Measurements from ENCODE around the gene IL6R. TPM values are rescaled to one million over a fixed set of nuclear protein-coding genes. Genes with fewer than 3 reads are reported as not detected.

IL6R gene
- 10 to 100 TPM; 24.4 to 39.4 (median 27.8) TPM for total RNA-seq

DNA sequence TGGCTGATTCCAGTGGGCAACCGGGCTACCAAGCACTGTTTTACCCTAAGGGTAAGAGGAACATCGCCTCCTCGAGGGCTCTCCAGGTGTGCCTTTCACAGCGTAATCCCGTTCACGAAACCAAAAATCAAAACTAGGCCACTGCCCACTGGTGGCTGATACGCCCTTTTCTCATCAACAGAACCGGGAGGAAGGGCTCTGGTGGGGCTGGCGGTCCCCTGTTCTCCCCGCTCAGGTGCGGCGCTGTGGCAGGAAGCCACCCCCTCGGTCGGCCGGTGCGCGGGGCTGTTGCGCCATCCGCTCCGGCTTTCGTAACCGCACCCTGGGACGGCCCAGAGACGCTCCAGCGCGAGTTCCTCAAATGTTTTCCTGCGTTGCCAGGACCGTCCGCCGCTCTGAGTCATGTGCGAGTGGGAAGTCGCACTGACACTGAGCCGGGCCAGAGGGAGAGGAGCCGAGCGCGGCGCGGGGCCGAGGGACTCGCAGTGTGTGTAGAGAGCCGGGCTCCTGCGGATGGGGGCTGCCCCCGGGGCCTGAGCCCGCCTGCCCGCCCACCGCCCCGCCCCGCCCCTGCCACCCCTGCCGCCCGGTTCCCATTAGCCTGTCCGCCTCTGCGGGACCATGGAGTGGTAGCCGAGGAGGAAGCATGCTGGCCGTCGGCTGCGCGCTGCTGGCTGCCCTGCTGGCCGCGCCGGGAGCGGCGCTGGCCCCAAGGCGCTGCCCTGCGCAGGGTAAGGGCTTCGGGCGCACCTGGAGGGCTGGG, at the start of gene IL6R:
Gene IL6R (plus strand): TSS at position 360 of the 763 bp plus-strand sequence. CDS start 287 bp downstream, at position 647.
- no peak for TF ChIP-seq CTCF (IDR thresholded peaks at IDR 0.05; ENCODE audit: low read depth)

DNA sequence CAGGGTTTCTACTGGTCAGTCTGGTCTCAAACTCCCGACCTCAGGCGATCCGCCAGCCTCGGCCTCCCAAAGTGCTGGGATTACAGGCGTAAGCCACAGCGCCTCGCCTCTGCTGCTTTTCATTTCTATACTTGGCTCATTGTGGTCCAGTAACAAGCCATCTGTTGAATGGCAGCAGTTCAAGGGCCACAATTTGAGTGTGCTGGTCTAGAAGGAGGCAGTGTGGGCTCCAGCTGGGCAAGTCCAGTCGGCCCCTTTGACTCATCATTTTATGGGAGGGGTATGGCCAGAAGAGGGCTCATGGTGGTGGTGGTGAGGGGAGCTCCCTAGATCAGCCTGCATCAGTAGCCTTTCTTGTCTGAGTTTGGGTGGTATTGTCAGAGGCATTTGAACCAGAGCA, 46.6 kb upstream of the IL6R start:
- no peak for TF ChIP-seq CTCF (IDR thresholded peaks at IDR 0.05; ENCODE audit: low read depth)

- TF ChIP-seq CTCF (IDR thresholded peaks at IDR 0.05; ENCODE audit: low read depth): no peak
Measured at GRCh38 chr1:154360288-154360687, 44.9 kb upstream of the IL6R start.

- no peak for TF ChIP-seq CTCF (IDR thresholded peaks at IDR 0.05; ENCODE audit: low read depth)
Measured at GRCh38 chr1:154361357-154361756, 43.8 kb upstream of the IL6R start.

DNA sequence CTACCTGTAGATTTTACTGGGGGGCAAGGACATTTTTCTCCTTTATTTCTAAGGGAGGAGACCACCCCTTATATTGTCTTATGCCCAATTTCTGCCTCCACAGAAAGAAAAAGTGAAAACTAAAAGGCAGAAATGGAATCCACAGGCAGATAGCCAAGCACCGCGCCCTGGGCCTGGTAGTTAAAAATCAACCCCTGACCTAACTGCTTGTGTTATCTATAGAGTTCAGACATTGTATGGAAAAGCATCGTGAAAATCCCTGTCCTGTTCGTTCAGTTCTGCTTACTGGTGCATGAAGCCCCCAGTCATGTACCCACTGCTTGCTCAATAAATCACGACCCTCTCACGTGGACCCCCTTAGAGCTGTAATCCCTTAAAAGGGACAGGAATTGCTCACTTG, 33.7 kb upstream of the IL6R start:
- no peak for TF ChIP-seq CTCF (IDR thresholded peaks at IDR 0.05; ENCODE audit: low read depth)

- TF ChIP-seq CTCF (IDR thresholded peaks at IDR 0.05; ENCODE audit: low read depth): no peak
Measured at GRCh38 chr1:154379301-154379700, 25.8 kb upstream of the IL6R start.

- no peak for TF ChIP-seq CTCF (IDR thresholded peaks at IDR 0.05; ENCODE audit: low read depth)
Measured at GRCh38 chr1:154384650-154385489, 20.3 kb upstream of the IL6R start.
